Mesenchymal stem cell (in vitro differentiated cells and primary cell): ENCODE measurements around the gene CBY2.

ENCODE experiments used
- DNase-seq: peaks from one replicate; pipeline ENCODE4 v3.0.0-alpha.2; 2013
- H2AFZ ChIP-seq: one replicate; pipeline ENCODE4 v1.6.1; 2013; ENCODE audit warnings: low read depth, mild to moderate bottlenecking, control low read depth, inconsistent platforms, low read length, moderate library complexity
- H2AK5ac ChIP-seq: 2 replicates; pipeline ENCODE4 v1.6.1; 2013; ENCODE audit warnings: low read length, moderate library complexity, mild to moderate bottlenecking, inconsistent platforms; ENCODE audit not compliant: severe bottlenecking
- H2BK120ac ChIP-seq: one replicate; pipeline ENCODE4 v1.6.1; 2013; ENCODE audit warnings: low read depth, mild to moderate bottlenecking, inconsistent platforms, low read length, moderate library complexity
- H2BK12ac ChIP-seq, 2 experiments: one replicate each; pipeline ENCODE4 v1.6.1; 2013; ENCODE audit warnings: inconsistent platforms in 2 of 2, low read length in 2 of 2, mild to moderate bottlenecking in 2 of 2, moderate library complexity in 2 of 2, control low read depth in 1 of 2
- H2BK15ac ChIP-seq: one replicate; pipeline ENCODE4 v1.6.1; 2013; ENCODE audit warnings: mild to moderate bottlenecking, low read depth, inconsistent platforms; ENCODE audit not compliant: poor library complexity, severe bottlenecking
- H2BK5ac ChIP-seq: 2 replicates; pipeline ENCODE4 v1.6.1; 2013; ENCODE audit warnings: low read depth, mild to moderate bottlenecking, low read length, control low read depth, inconsistent platforms; ENCODE audit not compliant: poor library complexity, severe bottlenecking
- H3K14ac ChIP-seq, 2 experiments: one replicate each; pipeline ENCODE4 v1.6.1; 2013; ENCODE audit warnings: inconsistent platforms in 2 of 2, low read length in 2 of 2, control low read depth in 1 of 2, mild to moderate bottlenecking in 1 of 2, moderate library complexity in 1 of 2
- H3K18ac ChIP-seq, 2 experiments: one replicate each; pipeline ENCODE4 v1.6.1; 2013; ENCODE audit warnings: inconsistent platforms in 2 of 2, low read length in 2 of 2, control low read depth in 1 of 2, low read depth in 1 of 2, mild to moderate bottlenecking in 1 of 2
- H3K23ac ChIP-seq, 2 experiments: one replicate each; pipeline ENCODE4 v1.6.1; 2013; ENCODE audit warnings: inconsistent platforms in 2 of 2, low read length in 2 of 2, mild to moderate bottlenecking in 2 of 2, moderate library complexity in 2 of 2, control low read depth in 1 of 2
- H3K27ac ChIP-seq: 2 replicates; pipeline ENCODE4 v1.5.1; 2013; ENCODE audit warnings: mild to moderate bottlenecking, moderate library complexity, low read length, control low read depth, inconsistent platforms; ENCODE audit not compliant: poor library complexity, severe bottlenecking
- H3K27me3 ChIP-seq, 2 experiments: 2 replicates each; pipeline versions ENCODE4 v1.6.1 to v1.7.0; 2013; ENCODE audit warnings: low read length in 2 of 2, mild to moderate bottlenecking in 2 of 2, moderate library complexity in 2 of 2, control low read depth in 1 of 2, inconsistent platforms in 1 of 2; ENCODE audit not compliant: control insufficient read depth in 1 of 2, insufficient read depth in 1 of 2
- H3K36me3 ChIP-seq, 2 experiments: 2 replicates each; pipeline versions ENCODE4 v1.6.1 to v1.7.0; 2013; ENCODE audit warnings: low read length in 2 of 2, control low read depth in 1 of 2, inconsistent platforms in 1 of 2, low read depth in 1 of 2, mild to moderate bottlenecking in 1 of 2; ENCODE audit not compliant: insufficient read depth in 2 of 2, control insufficient read depth in 1 of 2
- H3K4ac ChIP-seq, 2 experiments: one replicate each; pipeline ENCODE4 v1.6.1; 2013; ENCODE audit warnings: inconsistent platforms in 2 of 2, low read length in 2 of 2, mild to moderate bottlenecking in 2 of 2, moderate library complexity in 2 of 2, control low read depth in 1 of 2, low read depth in 1 of 2
- H3K4me1 ChIP-seq: 2 replicates; pipeline ENCODE4 v1.6.1; 2013; ENCODE audit warnings: low read depth, low read length, control low read depth; ENCODE audit not compliant: control insufficient read depth, insufficient read depth
- H3K4me2 ChIP-seq: 2 replicates; pipeline ENCODE4 v1.6.1; 2013; ENCODE audit warnings: low read length, mild to moderate bottlenecking, inconsistent platforms; ENCODE audit not compliant: poor library complexity, severe bottlenecking
- H3K4me3 ChIP-seq, 2 experiments: 2 replicates each; pipeline versions ENCODE4 v1.5.1 to v1.7.0; 2013; ENCODE audit warnings: low read length in 2 of 2, mild to moderate bottlenecking in 2 of 2, control low read depth in 1 of 2, low read depth in 1 of 2; ENCODE audit not compliant: insufficient read depth in 1 of 2
- H3K79me1 ChIP-seq: replicated peaks from 2 replicates; pipeline ENCODE4 v1.6.1; 2013; ENCODE audit warnings: mild to moderate bottlenecking, control low read depth, low read length, inconsistent platforms; ENCODE audit not compliant: poor library complexity, severe bottlenecking
- H3K9ac ChIP-seq: 2 replicates; pipeline ENCODE4 v1.7.0; 2013; ENCODE audit warnings: mild to moderate bottlenecking, low read length, moderate library complexity
- H3K9me3 ChIP-seq: 2 replicates; pipeline ENCODE4 v1.7.0; 2013; ENCODE audit warnings: mild to moderate bottlenecking, low read length; ENCODE audit not compliant: control insufficient read depth
- H4K8ac ChIP-seq: one replicate; pipeline ENCODE4 v1.6.1; 2013; ENCODE audit warnings: inconsistent platforms, mild to moderate bottlenecking, low read length, moderate library complexity
- H4K91ac ChIP-seq: one replicate; pipeline ENCODE4 v1.6.1; 2013; ENCODE audit warnings: mild to moderate bottlenecking, low read length, inconsistent platforms
- WGBS: methylation state at CpG from one replicate; pipeline ENCODE4 v1.1.7; 2013; ENCODE audit warnings: mixed read lengths; 5-methylcytosine and 5-hydroxymethylcytosine counted together

The CBY2 gene

DNA sequence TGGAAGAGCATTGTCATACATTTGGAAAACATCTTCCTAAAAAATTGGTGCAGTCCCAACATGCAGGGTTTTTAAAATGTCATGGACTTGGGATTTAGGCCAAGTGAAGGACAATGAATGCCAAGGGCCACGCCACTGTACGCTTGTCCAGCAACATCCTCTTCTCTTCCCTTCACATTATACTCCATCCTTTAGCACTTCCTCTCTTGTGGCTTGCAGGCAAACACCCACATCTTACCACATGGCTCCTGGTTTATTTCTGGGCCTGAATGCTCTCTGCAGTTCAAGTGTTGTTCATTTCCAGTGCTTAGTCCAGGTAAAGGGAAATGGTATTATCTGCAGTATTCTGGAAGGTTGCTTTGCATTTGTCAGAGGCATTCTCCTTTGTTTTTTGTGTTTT is 45.0 kb downstream of the CBY2 start:
- no peak overlapping the region for H2AK5ac ChIP-seq
- H3K4ac ChIP-seq = no peak overlapping the region
- WGBS = 87% methylated on average over 2 of the region's 2 CpGs

DNA sequence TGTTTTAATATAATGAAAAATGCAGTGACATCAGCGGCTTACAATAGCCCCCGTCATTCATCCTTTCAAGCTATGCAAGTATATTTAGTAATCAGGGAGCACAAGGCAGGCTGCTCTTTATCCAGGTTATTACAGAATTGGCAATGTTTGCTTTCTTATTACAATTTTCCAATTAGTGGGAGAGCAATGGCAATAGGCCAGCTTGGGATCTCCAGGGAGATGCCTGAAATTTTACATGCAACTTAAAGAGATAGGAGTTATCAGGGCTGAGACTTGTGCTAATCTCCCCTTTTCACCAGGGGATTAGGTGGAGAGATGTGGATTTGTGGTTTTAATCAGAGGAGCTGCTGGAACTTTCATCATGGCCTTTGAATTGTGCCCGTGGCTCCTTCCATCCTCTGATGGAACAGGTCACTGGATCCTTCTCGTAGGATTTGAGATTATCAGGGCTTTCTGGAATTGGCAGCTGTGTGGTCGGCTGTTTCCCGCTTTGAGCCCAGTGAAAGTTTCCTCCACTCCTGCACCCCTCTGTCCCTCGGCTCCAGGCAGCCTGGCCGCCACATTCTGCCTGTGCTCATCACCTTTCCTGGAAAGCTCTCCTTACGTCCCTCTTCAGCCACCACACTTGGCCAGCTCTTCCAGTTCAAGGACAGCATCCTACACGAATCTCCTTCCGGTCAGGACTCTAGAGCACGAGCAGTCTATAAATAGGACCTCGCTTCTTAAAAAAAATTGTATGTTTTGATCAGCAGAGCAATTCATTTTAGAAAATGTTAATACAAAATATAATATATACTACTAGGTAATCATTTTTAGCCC is 47.0 kb downstream of the CBY2 start:
- Histone ChIP-seq H3K79me1 (no peaks in the 10 kb centered on the region), H3K9ac (no peak overlapping the region), H2AFZ (no peak overlapping the region), H3K4me2 (no peak overlapping the region), H2BK5ac (no peak overlapping the region), H3K27me3 (peaks cover 34 to 38% of the 10 kb centered on the region in 2 experiments), H3K27ac (no peak overlapping the region), H2BK120ac (no peak overlapping the region), H3K4me1 (no peaks in the 10 kb centered on the region), H3K18ac (no peak overlapping the region), H3K4ac (no peak overlapping the region), H3K4me3 (no peak overlapping the region), H2BK12ac (no peak overlapping the region), H4K8ac (no peak overlapping the region), H2BK15ac (no peak overlapping the region), H4K91ac (no peak overlapping the region), H3K14ac (no peak overlapping the region), H3K36me3 (no peaks in the 10 kb centered on the region), H3K9me3 (no peaks in the 10 kb centered on the region), H3K23ac (no peak overlapping the region), H2AK5ac (no peak overlapping the region)
- DNase-seq = no peak
- 82% methylated on average over 9 of the region's 13 CpGs for WGBS

More for the DNA sequence above, 45.0 kb downstream of the CBY2 start:
- no peak overlapping the region for H2AFZ ChIP-seq
- H3K79me1 ChIP-seq = no peaks in the 10 kb centered on the region
- peaks cover 44 to 49% of the 10 kb centered on the region in 2 experiments for H3K27me3 ChIP-seq
- H2BK15ac ChIP-seq = no peak overlapping the region
- no peak for DNase-seq
- no peak overlapping the region for H3K4me3 ChIP-seq
- H3K18ac ChIP-seq = no peak overlapping the region
- H3K36me3 ChIP-seq = no peaks in the 10 kb centered on the region
- no peak overlapping the region for H3K23ac ChIP-seq
- no peak overlapping the region for H3K14ac ChIP-seq
- no peak overlapping the region for H3K27ac ChIP-seq
- no peak overlapping the region for H2BK12ac ChIP-seq
- H2BK5ac ChIP-seq = no peak overlapping the region
- no peak overlapping the region for H4K8ac ChIP-seq
- no peaks in the 10 kb centered on the region for H3K4me1 ChIP-seq
- H2BK120ac ChIP-seq = no peak overlapping the region
- no peak overlapping the region for H3K4me2 ChIP-seq
- H3K9me3 ChIP-seq = no peaks in the 10 kb centered on the region
- no peak overlapping the region for H4K91ac ChIP-seq
- H3K9ac ChIP-seq = no peak overlapping the region

DNA sequence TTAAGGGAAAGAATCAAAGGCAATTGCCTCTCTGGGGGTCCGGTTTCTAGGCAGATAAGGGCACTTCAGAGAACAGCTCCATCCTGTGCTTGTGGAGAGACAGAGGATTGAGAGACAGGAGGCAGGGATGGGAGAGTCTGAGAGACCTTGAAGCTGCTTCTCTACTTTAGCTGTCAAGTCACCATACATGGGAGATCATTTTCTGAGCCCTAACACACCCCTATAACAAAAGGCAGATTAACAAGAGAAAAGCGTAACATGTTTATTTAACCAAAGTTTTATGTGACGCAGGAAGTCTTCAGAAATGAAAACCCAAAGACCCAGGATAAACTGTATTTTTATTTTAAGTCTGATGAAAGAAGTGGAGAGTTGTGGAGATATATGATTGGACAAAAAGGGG is 48.4 kb downstream of the CBY2 start:
- Histone ChIP-seq H3K23ac (no peak overlapping the region), H2BK5ac (no peak overlapping the region), H4K91ac (no peak overlapping the region), H3K27ac (no peak overlapping the region), H3K36me3 (no peaks in the 10 kb centered on the region), H3K4ac (no peak overlapping the region), H3K4me3 (no peak overlapping the region), H3K4me1 (no peaks in the 10 kb centered on the region), H3K27me3 (peaks cover 25 to 38% of the 10 kb centered on the region in 2 experiments), H4K8ac (no peak overlapping the region), H3K18ac (no peak overlapping the region), H2BK120ac (no peak overlapping the region), H3K9ac (no peak overlapping the region), H3K9me3 (no peaks in the 10 kb centered on the region), H3K79me1 (no peaks in the 10 kb centered on the region), H3K14ac (no peak overlapping the region), H3K4me2 (no peak overlapping the region), H2AK5ac (no peak overlapping the region), H2AFZ (no peak overlapping the region), H2BK12ac (no peak overlapping the region), H2BK15ac (no peak overlapping the region)
- WGBS = 92% methylated on average over 3 of the region's 3 CpGs
- DNase-seq = no peak

DNA sequence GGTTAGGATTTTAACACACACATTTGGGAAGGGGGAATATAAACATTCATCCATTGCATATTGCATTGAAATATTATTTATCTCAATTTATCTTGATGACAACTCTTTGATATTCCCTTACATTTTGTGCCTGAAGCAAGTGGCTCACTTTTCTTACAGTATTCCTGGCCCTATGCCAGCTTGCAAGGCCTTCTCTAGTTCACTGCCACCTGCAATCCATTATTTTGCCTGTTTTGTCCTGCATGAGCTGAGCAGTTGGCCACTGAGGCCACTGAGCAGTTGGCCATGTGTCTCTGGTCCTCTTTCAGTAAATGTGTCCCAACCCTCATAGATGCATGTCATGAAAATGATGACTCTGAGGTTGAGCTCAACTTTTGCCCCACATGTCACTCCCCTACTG is 49.8 kb downstream of the CBY2 start:
- H3K4me2 ChIP-seq = no peak overlapping the region
- no peak overlapping the region for H3K27ac ChIP-seq
- no peak overlapping the region for H3K4me3 ChIP-seq
- H3K18ac ChIP-seq = no peak overlapping the region
- no peak overlapping the region for H2BK15ac ChIP-seq
- DNase-seq = no peak
- H3K4ac ChIP-seq = no peak overlapping the region
- no peak overlapping the region for H2BK5ac ChIP-seq
- no peak overlapping the region for H3K23ac ChIP-seq
- no peak overlapping the region for H2AK5ac ChIP-seq
- peak overlapping the region; percentile 45 for H4K91ac ChIP-seq
- no peak overlapping the region for H4K8ac ChIP-seq
- H3K4me1 ChIP-seq = no peaks in the 10 kb centered on the region
- no peaks in the 10 kb centered on the region for H3K36me3 ChIP-seq
- no peaks in the 10 kb centered on the region for H3K79me1 ChIP-seq
- no peak overlapping the region for H2AFZ ChIP-seq
- no peak overlapping the region for H2BK120ac ChIP-seq
- H3K14ac ChIP-seq = no peak overlapping the region
- H3K27me3 ChIP-seq = peaks cover 25 to 34% of the 10 kb centered on the region in 2 experiments
- no peak overlapping the region for H3K9ac ChIP-seq
- H3K9me3 ChIP-seq = peaks cover 1% of the 10 kb centered on the region
- H2BK12ac ChIP-seq = no peak overlapping the region
